A172 (cell line): ENCODE measurements around the gene TAPT1. TPM values are rescaled to one million over a fixed set of nuclear protein-coding genes. Genes with fewer than 3 reads are reported as not detected.
"Not testable (repeated sequence)": the region's sequence is repeated elsewhere in the genome, so short reads cannot be mapped to it uniquely, and the experiment has no call there.

Source experiments
- DNase-seq: peaks from one replicate; pipeline ENCODE4 v3.0.0-alpha.2; 2015; ENCODE audit warnings: low spot score
- total RNA-seq: library from RNA; depleted of rRNA; stranded (reverse); fragments of >200 nt; shearing (Covaris generic); gene quantifications from 2 replicates; pipeline ENCODE4 v1.2.3, GENCODE V29; 2014; rRNA removed

The TAPT1 gene, protein sequence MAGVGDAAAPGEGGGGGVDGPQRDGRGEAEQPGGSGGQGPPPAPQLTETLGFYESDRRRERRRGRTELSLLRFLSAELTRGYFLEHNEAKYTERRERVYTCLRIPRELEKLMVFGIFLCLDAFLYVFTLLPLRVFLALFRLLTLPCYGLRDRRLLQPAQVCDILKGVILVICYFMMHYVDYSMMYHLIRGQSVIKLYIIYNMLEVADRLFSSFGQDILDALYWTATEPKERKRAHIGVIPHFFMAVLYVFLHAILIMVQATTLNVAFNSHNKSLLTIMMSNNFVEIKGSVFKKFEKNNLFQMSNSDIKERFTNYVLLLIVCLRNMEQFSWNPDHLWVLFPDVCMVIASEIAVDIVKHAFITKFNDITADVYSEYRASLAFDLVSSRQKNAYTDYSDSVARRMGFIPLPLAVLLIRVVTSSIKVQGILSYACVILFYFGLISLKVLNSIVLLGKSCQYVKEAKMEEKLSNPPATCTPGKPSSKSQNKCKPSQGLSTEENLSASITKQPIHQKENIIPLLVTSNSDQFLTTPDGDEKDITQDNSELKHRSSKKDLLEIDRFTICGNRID
- 7.8 and 11.4 TPM in 2 replicates for total RNA-seq

DNA sequence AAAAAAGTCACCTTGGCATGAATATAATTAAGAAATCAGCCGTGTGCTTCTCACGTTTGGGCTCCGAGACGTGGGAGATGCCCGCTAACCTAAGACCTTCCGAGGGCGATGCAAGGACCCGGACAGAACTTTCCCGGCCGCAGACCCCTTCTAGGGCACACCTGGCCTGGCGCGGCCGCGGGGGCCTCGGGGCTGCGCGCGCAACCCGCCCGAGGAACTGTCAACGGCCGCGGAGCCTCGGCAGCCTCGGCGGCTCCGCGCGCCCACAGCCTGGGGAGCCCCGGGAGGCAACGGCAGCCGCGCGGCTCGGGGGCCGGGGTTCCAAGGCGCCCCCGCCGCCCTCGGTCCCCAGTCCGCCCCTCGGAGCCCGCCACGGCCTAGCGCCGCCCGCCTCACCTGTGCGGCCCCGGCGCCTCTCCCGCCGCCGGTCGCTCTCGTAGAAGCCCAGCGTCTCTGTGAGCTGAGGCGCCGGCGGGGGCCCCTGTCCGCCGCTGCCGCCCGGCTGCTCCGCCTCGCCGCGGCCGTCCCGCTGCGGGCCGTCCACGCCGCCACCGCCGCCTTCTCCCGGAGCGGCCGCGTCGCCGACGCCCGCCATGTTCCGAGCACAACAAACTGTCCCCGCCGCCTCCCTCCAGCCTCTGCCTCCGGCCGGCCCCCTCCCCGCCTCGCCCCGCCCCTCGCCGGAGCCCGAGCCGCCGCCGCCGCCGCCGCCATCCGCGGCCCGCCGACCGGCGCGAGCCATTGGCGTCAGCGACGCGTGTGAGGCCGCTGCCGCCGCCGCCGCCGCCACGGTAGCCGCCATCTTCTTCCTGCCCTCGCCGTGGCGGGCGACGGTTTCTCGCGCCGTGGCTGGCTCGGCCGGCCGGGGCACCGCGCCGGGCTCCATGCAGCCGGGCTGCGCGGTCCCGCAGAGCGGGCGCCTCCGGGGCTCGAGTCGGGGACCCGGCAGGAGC, at the start of gene TAPT1:
Gene TAPT1, minus strand, starts transcription at position 609 of the 953 bp plus-strand sequence. Its CDS starts 14 bp downstream, at position 595.
- no peak for DNase-seq

DNA sequence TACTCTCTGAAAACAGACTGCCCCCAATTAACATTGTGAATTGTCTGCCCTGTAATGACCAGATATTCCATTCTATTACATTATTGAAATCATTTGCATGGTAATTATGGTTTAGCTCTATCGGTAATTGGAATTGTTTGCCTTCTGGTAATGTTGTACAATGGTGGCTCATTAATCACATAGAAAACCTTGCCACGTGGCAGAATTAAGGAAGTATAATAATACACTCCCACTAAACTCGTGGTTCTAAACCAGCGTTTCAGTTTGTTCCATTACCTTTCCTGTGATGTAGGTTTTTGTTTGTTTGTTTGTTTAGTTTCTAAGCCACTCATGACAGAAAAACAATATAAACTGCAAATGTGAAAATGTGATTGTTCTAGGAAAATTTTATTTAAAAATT, 45.1 kb upstream of the TAPT1 start:
- DNase-seq: no peak

DNA sequence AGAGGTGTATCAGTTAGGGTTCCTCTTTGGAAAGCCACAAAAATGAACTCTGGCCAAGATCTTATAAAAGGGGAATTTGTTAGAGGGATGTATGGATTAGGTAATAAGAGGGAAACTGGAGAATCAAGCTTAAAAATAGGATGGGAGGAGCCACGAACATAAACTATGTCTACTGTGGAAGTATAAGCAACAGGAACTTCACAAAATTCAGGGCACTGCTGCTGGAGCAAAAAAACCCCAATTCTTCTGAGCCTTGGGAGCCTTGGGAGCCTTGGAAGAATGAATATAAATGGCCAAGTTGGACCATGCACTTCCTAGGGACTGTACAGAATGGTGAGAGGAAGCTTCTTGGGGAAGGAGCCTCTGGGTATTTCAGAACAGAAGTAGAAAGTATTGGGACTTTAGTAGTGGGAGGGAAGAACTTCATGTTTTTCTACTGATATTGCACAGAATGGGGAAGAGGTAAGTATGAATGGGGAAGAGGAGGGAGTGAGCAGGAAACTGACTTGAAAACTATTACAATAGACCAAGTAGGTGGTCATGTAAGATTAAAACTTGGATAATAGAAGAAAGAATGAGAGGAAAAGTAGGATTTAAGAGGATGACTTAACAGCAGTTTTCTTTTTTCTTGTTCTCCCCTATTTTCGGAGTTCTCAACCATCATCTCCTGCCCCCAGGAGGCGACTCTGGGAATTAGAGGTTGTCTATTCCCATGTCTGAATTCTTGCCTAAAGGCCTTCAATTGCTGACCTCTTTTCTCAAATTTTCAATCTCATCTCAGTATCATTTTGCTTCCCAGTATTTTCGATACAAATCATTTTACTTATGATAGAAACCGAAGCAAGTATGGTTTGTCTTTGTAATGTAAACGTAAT, 44.4 kb upstream of the TAPT1 start:
- no peak for DNase-seq

DNA sequence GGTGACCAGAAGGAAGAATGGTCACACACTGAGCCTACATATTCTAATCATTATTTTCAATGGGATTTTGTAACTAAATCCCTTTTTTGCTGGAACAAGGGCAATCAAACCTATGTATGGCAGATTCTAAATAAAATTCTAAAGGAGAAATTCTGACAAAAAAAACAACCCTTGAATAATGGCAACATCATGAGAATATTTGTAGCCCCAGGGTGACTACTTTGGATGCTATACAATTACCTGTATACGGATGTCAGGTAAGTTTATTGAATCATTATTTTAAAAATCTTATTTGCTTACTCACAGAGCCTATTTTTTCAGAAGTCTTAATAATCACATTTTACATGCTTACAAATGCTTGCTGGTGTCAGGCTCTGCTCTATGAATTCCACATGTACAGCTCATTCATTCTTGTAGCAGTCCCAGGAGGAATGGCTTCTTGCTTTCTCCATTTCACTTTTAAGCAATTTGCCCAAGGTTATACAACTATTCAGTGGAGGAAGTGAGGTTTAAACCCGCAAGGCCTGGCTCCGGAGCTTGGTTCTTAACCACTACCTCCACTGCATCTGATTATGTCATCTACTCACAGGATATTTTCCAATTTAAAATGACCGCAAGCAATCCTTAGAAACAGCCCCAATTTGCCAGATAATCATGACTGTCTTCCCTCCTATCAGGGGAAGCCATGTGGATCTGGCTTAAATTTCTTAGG, 43.6 kb upstream of the TAPT1 start:
- not testable (repeated sequence) for DNase-seq

DNA sequence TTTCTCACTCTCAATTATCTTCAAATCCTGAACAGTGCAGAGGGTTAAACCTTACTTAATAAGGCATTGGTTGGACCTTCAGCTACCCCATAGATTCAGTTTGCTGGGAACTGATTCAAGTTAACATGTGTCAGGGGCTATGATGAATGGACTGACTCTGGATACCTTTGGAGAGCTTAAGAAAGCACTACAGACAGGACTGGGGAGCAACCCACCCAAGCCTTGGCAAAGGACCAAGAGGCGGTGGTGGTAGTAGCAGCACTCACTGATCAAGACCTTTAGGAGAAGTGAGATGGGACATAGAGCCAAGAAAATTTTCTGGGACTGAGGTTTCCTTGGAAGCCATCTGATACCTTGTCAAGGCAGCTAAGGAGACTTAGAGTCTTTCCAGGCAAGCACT, 43.0 kb upstream of the TAPT1 start:
- DNase-seq: no peak

DNA sequence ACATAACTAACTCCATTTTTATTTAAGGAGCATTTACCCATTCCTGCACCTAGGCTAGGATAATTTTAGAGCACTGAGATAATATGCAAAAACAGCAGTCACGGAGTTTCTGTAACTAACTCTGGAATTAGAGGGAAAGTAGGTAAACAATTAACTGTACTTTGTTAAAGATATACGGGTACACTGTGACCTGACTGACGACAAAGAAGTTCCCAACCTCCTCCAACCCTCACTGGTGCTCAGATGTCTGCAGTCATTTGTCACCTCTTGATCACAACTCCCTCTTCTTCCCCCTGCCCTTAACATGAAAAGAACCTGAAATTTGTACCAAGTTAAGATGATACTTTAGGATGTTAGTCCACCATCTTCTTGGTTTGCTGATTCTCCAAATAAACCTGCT, 42.0 kb upstream of the TAPT1 start:
- DNase-seq: no peak

DNA sequence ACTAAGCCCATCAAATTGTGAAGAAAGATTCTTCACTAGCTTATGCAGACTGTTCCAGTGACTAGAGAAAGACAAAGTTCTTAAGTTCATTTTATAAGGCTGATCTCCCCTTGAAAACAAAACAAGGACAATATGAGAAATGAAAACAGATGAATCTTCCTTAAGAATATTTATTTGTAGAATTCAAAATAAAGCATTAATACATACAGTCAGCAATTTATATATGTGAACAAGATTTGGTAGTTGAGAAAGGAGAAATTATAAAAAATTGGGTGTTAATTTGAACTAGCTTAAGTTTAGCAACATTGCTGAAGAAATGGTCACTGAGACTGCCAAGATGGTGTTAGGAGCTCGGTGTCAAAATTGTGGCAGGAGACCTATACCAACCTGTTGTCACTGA, 41.4 kb upstream of the TAPT1 start:
- DNase-seq: no peak

DNA sequence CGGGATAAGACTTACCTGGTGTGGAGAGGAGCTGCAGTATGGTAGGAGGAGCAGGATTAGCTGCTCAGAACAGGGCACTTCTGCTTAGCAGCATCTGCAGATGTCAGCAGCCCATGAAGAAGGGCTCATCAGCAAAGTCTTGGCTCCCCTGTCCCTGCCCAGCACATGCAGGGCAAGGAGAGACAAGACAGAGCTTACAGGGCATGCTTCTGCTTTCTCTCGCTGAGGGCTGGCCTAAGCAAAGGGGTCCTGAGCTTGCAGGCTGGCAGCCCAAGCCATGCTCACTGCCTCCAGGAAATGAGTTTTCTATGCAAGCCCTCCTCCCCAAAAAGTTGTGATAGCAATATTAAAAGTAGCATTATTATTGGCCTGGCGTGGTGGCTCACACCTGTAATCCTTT, 39.5 kb upstream of the TAPT1 start:
- DNase-seq: no peak

DNA sequence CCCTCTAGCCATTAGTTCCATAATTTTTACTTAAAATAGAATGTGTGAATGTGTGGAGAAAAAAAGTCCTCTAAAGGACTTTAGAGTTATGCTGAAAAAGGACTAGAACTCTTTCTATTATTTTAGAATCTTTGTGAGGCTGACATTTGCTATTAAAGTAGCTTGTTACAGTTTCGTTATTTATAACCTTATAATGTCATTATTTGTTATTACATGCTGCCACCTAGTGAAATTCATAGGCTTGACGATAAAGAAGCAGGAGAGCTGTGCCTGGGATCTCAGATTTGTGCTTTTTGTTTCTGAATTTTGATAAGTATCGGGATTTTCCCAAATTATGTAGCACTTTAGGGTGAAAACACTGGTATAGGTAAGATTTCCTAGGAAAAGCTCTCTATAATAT, 38.5 kb upstream of the TAPT1 start:
- peak; percentile 26 for DNase-seq

DNA sequence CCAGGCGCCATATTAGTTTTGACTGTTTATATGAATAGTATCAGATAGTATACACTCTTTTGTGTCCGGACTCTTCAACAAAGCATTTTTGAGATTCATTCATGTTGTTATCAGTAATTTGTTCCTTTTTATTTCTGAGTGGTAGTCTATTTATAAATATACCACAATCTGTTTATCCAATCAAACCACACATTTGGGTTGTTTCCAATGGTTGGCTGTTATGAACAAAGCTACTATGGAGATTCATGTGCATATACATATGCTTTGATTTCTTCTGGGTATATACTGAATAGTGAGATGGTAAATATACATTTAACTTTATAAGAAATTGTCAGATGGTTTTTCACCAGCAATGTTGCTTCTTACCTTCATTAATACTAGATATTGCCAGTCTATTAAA, 36.8 kb upstream of the TAPT1 start:
- no peak for DNase-seq

DNA sequence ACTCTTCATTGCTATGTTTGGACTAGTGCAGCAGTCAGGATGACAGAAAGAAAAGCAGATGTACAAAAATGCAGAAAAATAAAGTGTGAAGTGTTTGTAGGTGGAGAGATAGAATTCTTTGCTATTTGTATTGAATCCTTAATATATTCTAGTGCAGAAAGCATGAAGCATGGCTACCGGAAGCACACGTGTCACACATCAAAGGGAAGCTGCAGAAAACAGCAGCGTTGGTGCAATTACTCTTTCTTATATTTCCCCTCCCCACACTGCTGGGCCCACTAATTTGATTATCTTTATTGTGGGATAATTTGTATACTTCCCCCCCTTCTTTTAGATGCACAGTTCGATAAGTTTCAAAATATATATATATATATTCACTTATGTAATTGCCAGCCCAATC, 35.9 kb upstream of the TAPT1 start:
- no peak for DNase-seq

DNA sequence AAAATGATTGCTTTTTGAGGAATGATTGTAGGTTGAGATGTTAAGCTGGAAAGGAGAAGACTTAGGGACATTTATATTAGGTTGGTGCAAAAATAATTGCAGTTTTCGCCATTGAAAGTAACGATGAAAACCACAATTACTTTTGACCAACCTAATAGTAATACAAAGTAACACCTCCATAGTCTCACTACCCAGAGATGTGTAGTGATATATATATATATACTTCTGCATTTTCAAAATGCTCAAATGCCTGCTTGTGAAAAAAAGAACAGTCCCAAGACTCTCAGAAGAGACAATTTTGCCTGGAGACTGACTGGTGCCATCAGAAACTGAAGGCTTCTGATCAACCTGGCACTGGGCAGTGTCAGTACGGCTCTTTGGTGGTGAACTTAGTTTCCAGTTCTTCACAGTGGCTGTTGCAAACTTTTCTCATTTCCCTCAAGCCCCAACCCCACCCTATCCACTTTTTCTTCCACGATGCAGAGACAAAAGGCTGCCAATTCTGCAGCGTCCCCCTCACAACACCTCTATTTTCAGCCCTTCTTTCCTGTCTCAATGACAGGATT, 35.1 kb upstream of the TAPT1 start:
- DNase-seq: no peak

DNA sequence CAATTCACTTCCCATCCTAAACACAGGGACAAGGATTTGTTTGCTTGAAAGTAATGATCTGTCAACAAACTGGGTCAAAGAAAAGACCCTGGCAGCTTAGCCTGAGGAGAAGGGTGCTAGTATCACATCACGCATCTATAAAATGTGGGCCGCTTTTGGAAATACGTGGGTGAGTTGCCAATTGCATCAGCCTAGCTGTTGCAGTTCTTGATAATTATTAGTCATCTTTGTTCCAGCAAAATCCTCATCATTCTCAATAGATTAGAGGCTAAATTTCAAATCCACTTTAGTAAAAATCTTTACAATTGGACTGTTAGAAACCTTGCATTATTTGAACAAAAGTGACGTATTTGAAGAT, 33.6 kb upstream of the TAPT1 start:
- DNase-seq: no peak

DNA sequence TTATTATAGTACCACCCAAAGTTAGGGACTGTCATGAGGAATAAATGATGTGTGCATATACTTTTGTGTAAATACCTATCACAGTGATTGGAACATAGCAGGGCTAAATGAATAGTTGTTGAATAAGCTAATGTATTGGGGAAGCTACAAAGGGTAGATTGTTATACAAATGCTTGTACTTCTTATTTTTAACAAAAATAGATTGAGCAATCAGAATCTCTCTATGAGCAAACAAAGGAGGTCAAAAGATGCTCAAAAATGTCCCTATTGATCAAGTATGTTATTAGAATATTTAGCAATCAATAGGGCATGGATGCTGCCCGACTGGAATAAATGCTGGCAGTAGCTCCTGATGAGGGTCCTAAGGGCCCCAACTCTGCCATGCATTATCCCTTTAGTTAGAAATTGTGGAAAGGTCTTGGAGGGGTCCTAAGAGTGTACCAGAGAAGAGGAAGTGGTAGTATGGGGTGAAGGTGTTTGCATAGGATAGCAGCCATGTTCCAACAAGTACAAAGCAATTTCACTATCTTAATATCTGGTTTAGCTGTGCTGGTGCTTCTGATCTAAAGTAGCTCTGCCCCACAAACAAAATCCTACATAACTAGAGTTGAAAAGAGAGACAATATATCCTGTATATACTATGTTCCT, 33.1 kb upstream of the TAPT1 start:
- no peak for DNase-seq

DNA sequence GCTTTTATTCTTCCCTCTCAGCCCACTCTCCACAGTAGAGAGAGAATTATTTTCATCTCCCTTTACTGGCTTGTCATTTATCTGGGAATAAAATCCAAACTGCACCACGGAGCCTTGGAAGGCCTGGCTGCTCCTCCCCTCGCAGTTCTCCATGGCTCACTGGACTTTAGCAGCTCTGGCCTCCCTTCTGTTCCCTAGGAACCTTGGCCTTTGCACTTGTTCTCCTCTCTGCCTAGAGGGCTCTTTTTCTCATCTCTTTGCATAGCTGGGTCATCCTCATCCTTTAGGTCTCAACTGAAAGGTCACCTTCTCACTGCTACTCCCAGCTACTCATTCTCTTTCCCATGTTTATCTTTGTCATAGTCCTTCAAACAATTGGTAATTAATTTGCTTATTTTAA, 31.3 kb upstream of the TAPT1 start:
- no peak for DNase-seq

DNA sequence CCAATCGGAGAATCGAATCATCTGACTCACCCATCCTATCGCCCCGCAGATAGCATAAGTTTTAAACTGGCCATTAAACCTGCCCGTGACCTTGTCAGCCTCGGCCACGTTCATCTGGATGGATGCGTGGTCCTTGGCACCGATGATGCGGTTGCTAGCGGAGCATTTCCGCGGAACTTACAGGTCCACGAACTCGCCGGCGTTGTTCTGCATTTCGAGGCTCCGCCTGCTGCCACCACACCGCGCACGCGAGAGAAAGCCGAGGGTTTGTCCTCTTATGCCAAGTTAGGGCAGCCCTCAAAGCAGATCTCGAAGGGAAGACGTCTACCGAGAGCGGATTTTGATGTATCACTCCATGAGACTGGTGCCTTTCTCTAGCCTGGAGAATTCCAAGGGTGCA, 30.1 kb upstream of the TAPT1 start:
- DNase-seq: no peak

DNA sequence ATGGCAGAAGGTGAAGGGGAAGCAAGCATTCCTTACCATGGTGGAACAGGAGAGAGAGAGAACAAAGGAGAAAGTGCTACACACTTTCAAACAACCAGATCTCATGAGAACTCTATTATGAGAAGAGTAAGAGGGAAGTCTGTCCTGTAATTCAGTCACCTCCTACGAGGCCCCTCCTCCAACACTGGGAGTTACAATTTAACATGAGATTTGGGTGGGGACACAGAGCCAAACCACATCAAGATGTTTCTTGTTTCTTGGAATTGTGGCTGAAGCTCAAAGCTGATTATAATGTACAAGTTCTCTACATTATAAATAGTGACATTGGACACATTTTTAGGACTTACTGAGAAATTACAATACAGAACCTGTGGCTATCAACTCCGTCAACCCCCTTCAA, 29.5 kb upstream of the TAPT1 start:
- DNase-seq: no peak

DNA sequence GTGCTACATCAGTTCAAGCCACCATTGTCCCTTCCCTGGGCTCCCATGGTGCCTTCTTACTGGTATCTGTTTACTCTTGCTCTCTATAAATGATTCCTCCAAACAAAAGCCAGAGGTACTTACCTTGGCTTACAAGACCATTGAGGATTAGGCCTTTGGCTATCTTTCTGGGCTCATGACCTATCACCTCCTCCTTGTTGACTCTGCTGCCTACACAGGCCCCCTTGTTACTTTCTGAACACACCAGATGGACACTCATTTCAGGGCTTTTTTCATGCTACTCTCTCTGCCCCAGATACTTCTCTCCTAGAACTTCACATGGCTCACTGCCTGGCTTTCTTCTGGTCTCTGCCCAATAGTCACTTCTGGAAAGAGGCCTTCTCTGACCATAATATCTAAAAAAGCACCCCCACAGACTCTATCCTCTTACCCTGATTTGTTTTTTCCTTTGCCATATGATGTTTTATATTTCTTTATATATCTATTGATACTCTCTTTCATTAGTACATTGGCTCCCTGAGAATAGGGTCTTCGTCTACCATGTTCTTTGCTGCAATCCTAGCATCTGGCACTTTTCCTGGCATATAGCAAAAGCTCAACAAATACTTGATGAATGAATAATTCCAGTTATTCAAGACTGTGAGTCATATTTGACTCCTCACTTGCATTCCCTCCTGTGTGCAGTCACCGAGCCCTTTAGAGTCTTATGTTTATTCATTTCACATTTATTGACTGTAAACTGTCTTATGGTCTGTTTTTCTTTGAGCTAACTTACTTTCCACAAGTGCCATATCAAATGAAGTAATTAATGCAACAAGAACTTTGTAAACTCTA, 27.1 kb upstream of the TAPT1 start:
- peak; percentile 54 for DNase-seq
